Astrocyte (in vitro differentiated cells and primary cell): ENCODE data around the gene CD55. TPM values are rescaled to one million over a fixed set of nuclear protein-coding genes. Genes with fewer than 3 reads are reported as not detected.

Source experiments
- DNase-seq: peaks from one replicate; pipeline ENCODE4 v3.0.0-alpha.2; 2010; ENCODE audit warnings: low read depth
- FAIRE-seq: peaks from 2 replicates; lab custom pipeline; 2011; peaks lifted over from hg19 to GRCh38; lab: Jason Lieb, UNC
- H2AFZ ChIP-seq: 2 replicates; pipeline ENCODE4 v1.6.0; 2012; ENCODE audit warnings: low read depth, low read length, inconsistent platforms
- H3K27ac ChIP-seq: 2 replicates; pipeline ENCODE4 v1.5.1; 2011; ENCODE audit warnings: low read depth, low read length, inconsistent platforms
- H3K27me3 ChIP-seq: 2 replicates; pipeline ENCODE4 v1.6.0; 2011; ENCODE audit warnings: low read length, inconsistent platforms; ENCODE audit not compliant: insufficient read depth
- H3K36me3 ChIP-seq: 2 replicates; pipeline ENCODE4 v1.5.1; 2011; ENCODE audit warnings: low read length, inconsistent platforms; ENCODE audit not compliant: insufficient read depth
- H3K4me1 ChIP-seq: 2 replicates; pipeline ENCODE4 v1.5.1; 2011; ENCODE audit warnings: low read length, inconsistent platforms; ENCODE audit not compliant: insufficient read depth
- H3K4me2 ChIP-seq: 2 replicates; pipeline ENCODE4 v1.6.0; 2012; ENCODE audit warnings: low read length, inconsistent platforms
- H3K4me3 ChIP-seq: 2 replicates; pipeline ENCODE4 v1.5.1; 2011; ENCODE audit warnings: low read depth, mild to moderate bottlenecking, low read length, inconsistent platforms; ENCODE audit not compliant: insufficient read depth
- H3K79me2 ChIP-seq: 2 replicates; pipeline ENCODE4 v1.6.0; 2012; ENCODE audit warnings: mild to moderate bottlenecking, low read length, inconsistent platforms; ENCODE audit not compliant: insufficient read depth
- H3K9ac ChIP-seq: 2 replicates; pipeline ENCODE4 v1.6.0; 2012; ENCODE audit warnings: mild to moderate bottlenecking, low read length, inconsistent platforms
- H3K9me3 ChIP-seq: 2 replicates; pipeline ENCODE4 v1.5.1; 2012; ENCODE audit warnings: low read depth, mild to moderate bottlenecking, low read length, inconsistent platforms; ENCODE audit not compliant: insufficient read depth
- H4K20me1 ChIP-seq: 2 replicates; pipeline ENCODE4 v1.6.0; 2012; ENCODE audit warnings: low read length, inconsistent platforms; ENCODE audit not compliant: insufficient read depth
- H3K27ac Mint-ChIP-seq: one replicate; pipeline ENCODE4 v1.8.0; 2021; ENCODE audit warnings: mild to moderate bottlenecking, mixed read lengths; ENCODE audit not compliant: unreplicated experiment
- H3K27me3 Mint-ChIP-seq: one replicate; pipeline ENCODE4 v1.8.0; 2021; ENCODE audit warnings: low read depth, mixed read lengths; ENCODE audit not compliant: unreplicated experiment
- H3K36me3 Mint-ChIP-seq: one replicate; pipeline ENCODE4 v1.8.0; 2021; ENCODE audit warnings: low read depth, mixed read lengths; ENCODE audit not compliant: unreplicated experiment
- H3K4me1 Mint-ChIP-seq: one replicate; pipeline ENCODE4 v1.8.0; 2021; ENCODE audit warnings: low read depth, mixed read lengths; ENCODE audit not compliant: unreplicated experiment
- H3K4me3 Mint-ChIP-seq: one replicate; pipeline ENCODE4 v1.8.0; 2021; ENCODE audit warnings: mild to moderate bottlenecking, moderate library complexity, mixed read lengths; ENCODE audit not compliant: unreplicated experiment
- H3K9me3 Mint-ChIP-seq: one replicate; pipeline ENCODE4 v1.8.0; 2021; ENCODE audit warnings: mild to moderate bottlenecking, mixed read lengths; ENCODE audit not compliant: unreplicated experiment
- CTCF ChIP-seq: IDR thresholded peaks from 2 replicates; pipeline ENCODE4 v1.5.1; 2011; ENCODE audit warnings: low read depth, mild to moderate bottlenecking, inconsistent platforms, low read length, moderate library complexity; ENCODE audit not compliant: insufficient read depth
- EZH2 ChIP-seq: IDR thresholded peaks from 2 replicates; pipeline ENCODE4 v1.6.1; 2012; ENCODE audit warnings: mild to moderate bottlenecking, low read length, inconsistent platforms; ENCODE audit not compliant: insufficient read depth
- total RNA-seq: library from RNA; stranded (reverse); gene quantifications from 2 replicates; pipeline ENCODE4 v1.2.1, GENCODE V29; 2021

The CD55 gene
- total RNA-seq, 1 donor from 2014 or later, result 18.7 TPM

GRCh38 chr1:207311888-207312603, 9.4 kb upstream of the CD55 start:
- Mint-ChIP-seq H3K9me3 (no peaks in the 10 kb centered on the region), H3K27ac (no peak overlapping the region), H3K4me3 (no peak overlapping the region), H3K36me3 (no peaks in the 10 kb centered on the region), H3K4me1 (peaks cover 21% of the 10 kb centered on the region), H3K27me3 (peaks cover 3% of the 10 kb centered on the region)
- Histone ChIP-seq H3K9me3 (no peaks in the 10 kb centered on the region), H3K4me1 (peaks cover 10% of the 10 kb centered on the region), H3K9ac (no peak overlapping the region), H4K20me1 (no peaks in the 10 kb centered on the region), H3K27me3 (no peaks in the 10 kb centered on the region), H2AFZ (no peak overlapping the region), H3K4me3 (no peak overlapping the region), H3K27ac (no peak overlapping the region), H3K36me3 (no peaks in the 10 kb centered on the region), H3K4me2 (no peak overlapping the region), H3K79me2 (no peaks in the 10 kb centered on the region)
- no peak for TF ChIP-seq CTCF
- no peak for TF ChIP-seq EZH2
- DNase-seq (no peak), FAIRE-seq (no peak)

GRCh38 chr1:207312604-207312920, 8.9 kb upstream of the CD55 start:
- no peak for TF ChIP-seq EZH2
- TF ChIP-seq CTCF, result no peak
- FAIRE-seq, result no peak
- Mint-ChIP-seq H3K4me1 (peaks cover 22% of the 10 kb centered on the region), H3K36me3 (no peaks in the 10 kb centered on the region), H3K27ac (no peak overlapping the region), H3K27me3 (peaks cover 5% of the 10 kb centered on the region), H3K4me3 (no peak overlapping the region), H3K9me3 (no peaks in the 10 kb centered on the region)
- no peak overlapping the region for H3K9ac ChIP-seq
- no peak overlapping the region for H3K4me2 ChIP-seq
- H3K27ac ChIP-seq, result no peak overlapping the region
- peaks cover 10% of the 10 kb centered on the region for H3K4me1 ChIP-seq
- H3K27me3 ChIP-seq, result no peaks in the 10 kb centered on the region
- no peaks in the 10 kb centered on the region for H3K79me2 ChIP-seq
- no peaks in the 10 kb centered on the region for H3K36me3 ChIP-seq
- H3K4me3 ChIP-seq, result no peak overlapping the region
- H3K9me3 ChIP-seq, result no peaks in the 10 kb centered on the region
- H4K20me1 ChIP-seq, result no peaks in the 10 kb centered on the region
- H2AFZ ChIP-seq, result no peak overlapping the region
- DNase-seq, result no peak

GRCh38 chr1:207313131-207313530, 8.3 kb upstream of the CD55 start:
- no peaks in the 10 kb centered on the region for H3K27me3 ChIP-seq
- H3K9ac ChIP-seq, result no peak overlapping the region
- H3K4me1 ChIP-seq, result peaks cover 10% of the 10 kb centered on the region
- TF ChIP-seq EZH2, result no peak
- TF ChIP-seq CTCF, result no peak
- H3K4me3 Mint-ChIP-seq, result no peak overlapping the region
- no peaks in the 10 kb centered on the region for H3K36me3 ChIP-seq
- H3K4me3 ChIP-seq, result no peak overlapping the region
- no peak overlapping the region for H3K27ac Mint-ChIP-seq
- H3K4me1 Mint-ChIP-seq, result peaks cover 22% of the 10 kb centered on the region
- H3K9me3 ChIP-seq, result no peaks in the 10 kb centered on the region
- no peaks in the 10 kb centered on the region for H3K9me3 Mint-ChIP-seq
- H3K79me2 ChIP-seq, result no peaks in the 10 kb centered on the region
- peaks cover 7% of the 10 kb centered on the region for H3K27me3 Mint-ChIP-seq
- no peaks in the 10 kb centered on the region for H4K20me1 ChIP-seq
- no peak for DNase-seq
- no peak overlapping the region for H3K4me2 ChIP-seq
- FAIRE-seq, result no peak
- no peaks in the 10 kb centered on the region for H3K36me3 Mint-ChIP-seq
- H2AFZ ChIP-seq, result no peak overlapping the region
- no peak overlapping the region for H3K27ac ChIP-seq
